GM12875 (cell line): ENCODE data around the gene EIF4G1.

Source experiments
- H3K4me3 ChIP-seq: one replicate; pipeline ENCODE4 v1.5.1; 2011; ENCODE audit warnings: low read depth, low read length, control low read depth
- CTCF ChIP-seq: IDR thresholded peaks from 2 replicates; pipeline ENCODE4 v1.5.1; 2011; ENCODE audit warnings: low read depth, mild to moderate bottlenecking, control low read depth, inconsistent platforms, low read length, moderate library complexity, borderline replicate concordance; ENCODE audit not compliant: insufficient read depth

Gene EIF4G1

GRCh38 chr3:184360929-184361531 lies 46.6 kb downstream of the EIF4G1 start:
- no peak for TF ChIP-seq CTCF
- peak overlapping the region; percentile 87 for H3K4me3 ChIP-seq

DNA sequence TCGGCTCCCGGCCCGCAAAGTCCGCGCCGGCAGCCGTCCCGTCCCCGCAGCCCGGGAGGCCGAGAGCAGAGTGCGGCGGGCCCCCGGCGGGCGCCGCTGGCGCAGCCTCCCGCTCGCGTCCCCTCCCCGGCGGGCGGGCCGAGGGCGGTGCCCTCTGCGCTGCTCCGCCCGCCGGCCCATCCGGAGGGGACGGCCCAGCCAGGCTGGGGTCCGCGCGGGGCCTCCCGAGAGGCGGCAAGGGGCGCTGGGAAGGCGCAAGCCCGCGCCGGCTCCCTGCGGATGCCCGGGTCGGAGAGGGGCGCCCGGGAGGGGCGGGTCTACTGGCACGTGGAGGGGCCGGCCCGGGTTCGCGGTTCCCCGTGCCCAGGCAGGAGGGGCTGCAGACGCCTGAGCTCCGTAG lies 47.1 kb downstream of the EIF4G1 start, which contains the start of the genes CLCN2 and POLR2H:
CLCN2 (minus strand) TSS at position 74 of the 400 bp plus-strand sequence. CDS start 126 bp downstream, outside the sequence.
POLR2H (plus strand) TSS at position 179 of the 400 bp plus-strand sequence. CDS start 1,783 bp downstream, outside the sequence.
- H3K4me3 ChIP-seq = peak within 1 kb of the TSS; percentile 87
- no peak for TF ChIP-seq CTCF

DNA sequence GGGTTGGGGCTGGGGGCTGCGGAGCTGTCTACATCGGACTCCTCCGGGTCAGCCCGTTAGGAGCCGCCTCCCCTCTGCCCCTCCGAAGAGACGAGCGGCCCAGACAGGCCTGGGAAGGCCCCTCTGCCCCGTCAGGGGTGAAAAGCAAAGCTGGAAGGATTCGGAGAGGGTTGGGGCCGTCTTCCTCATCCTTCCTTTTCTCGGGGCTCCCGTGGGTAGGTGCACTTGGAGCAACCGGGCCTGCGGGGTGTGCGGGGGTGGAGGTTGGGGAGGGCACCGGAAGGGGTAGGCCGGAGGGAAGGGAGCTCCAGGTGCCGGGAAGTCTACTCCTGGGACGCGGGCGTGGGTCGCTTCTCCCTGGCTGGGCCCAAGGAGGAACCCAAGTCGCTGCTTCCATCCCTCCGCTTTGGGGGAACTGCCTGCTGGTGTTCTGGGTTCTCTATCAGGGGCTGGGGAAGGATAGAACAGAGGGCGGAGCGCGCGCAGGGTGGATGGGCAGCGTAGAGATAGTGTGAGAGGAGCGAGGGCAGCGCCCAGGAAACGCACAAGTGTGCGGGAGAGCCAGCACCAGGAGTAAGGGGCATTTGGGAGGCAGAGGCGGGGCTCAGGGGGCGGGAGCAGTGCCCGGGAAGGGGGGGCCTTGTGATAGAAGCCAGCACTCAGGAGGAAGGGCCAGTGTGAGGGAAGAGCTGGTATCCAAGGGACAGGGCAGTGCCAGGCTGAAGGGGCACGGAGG lies 47.7 kb downstream of the EIF4G1 start:
- H3K4me3 ChIP-seq = peak overlapping the region; percentile 87
- no peak for TF ChIP-seq CTCF

DNA sequence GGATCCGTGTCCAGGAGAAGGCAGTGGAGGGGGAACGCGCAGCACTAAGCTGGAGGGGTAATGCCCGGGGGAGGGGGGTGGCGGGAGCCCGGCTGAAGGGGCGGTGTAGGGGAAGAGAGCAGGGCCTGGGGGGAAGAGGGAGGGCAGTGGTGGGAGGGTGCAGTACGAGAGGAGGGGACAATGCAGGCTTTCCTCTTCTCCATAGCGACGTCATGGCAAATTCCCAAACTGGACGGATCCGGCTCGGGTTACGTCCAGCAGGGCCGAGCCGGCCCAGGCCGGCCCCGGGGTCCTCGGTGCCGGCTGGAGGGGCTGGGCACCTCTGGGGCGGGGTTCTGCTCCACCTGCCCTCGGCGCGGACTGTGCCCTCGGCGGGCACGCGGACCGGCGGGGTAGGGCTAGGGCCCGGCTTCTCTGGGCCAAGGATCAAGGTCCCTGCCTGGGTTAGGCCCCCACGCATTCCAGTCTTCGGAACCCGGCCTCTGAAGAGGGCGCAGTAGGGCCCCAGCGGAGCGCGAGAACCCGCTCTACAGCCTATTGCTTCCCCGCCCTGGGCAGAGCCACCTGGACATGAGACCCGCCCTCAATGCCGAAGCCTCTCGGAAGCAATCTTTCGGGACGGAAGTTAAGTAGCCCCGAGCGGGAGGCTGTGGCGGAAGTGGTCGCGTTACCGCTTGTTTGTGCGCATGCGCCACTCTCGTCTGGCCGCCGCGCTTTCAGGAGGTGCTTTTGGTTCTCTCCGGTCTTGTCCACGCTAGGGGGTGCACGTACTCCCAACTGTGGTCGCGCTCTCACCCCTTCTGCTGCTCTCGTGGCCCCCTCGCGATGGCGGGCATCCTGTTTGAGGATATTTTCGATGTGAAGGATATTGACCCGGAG lies 48.5 kb downstream of the EIF4G1 start:
- peak; percentile 74 for TF ChIP-seq CTCF
- H3K4me3 ChIP-seq = peak overlapping the region; percentile 87

DNA sequence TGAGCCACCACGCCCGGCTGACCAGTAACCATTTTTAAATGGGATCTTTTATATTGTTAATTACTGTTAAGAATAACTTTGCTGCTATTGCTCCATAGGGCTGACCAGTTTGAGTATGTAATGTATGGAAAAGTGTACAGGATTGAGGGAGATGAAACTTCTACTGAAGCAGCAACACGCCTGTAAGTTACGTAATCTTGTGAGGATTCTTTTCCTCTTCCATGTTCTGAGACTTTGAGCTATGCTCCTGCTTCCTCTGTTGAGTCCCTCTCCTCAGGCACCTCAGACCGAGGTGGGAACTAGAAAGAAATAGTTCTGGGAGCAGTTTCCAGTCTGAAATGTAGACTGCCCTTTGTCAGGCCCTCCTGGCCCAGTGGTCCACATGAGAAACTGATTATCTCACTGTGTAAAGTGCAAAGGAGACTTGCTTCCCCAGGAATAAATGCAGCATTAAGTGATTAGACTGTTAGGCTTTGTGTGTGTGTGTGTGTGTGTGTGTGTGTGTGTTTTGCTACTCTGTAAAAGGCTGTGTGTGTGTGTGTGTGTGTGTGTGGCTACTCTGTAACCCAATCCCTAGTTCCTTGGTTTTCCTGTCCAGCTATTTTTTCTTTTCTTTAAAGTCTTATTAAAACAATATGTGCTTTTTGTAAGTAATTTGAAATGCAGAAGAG lies 52.3 kb downstream of the EIF4G1 start:
- TF ChIP-seq CTCF = no peak
- no peak overlapping the region for H3K4me3 ChIP-seq

GRCh38 chr3:184368116-184368515 lies 53.7 kb downstream of the EIF4G1 start:
- no peak for TF ChIP-seq CTCF
- no peak overlapping the region for H3K4me3 ChIP-seq
